T-helper 2 cell treated with Interferon-gamma antibody and Interleukin-4, amounts not matched to agents 5 μg/mL and 100 μg/mL, for 36 hours (primary cell): ENCODE data around the gene DKK1.

Experiments used
- DNase-seq: peaks from one replicate; pipeline ENCODE4 v3.0.0; 2021; ENCODE audit warnings: low spot score
- H3K27ac Mint-ChIP-seq: one replicate; pipeline ENCODE4 v1.8.0; 2021; ENCODE audit warnings: mild to moderate bottlenecking, mixed read lengths
- H3K27me3 Mint-ChIP-seq: one replicate; pipeline ENCODE4 v1.8.0; 2021; ENCODE audit warnings: low read depth, mixed read lengths
- H3K36me3 Mint-ChIP-seq: one replicate; pipeline ENCODE4 v1.8.0; 2021; ENCODE audit warnings: low read depth, mixed read lengths
- H3K4me1 Mint-ChIP-seq: one replicate; pipeline ENCODE4 v1.8.0; 2021; ENCODE audit warnings: low read depth, mixed read lengths
- H3K4me3 Mint-ChIP-seq: one replicate; pipeline ENCODE4 v1.8.0; 2022; ENCODE audit warnings: mild to moderate bottlenecking, moderate library complexity, mixed read lengths
- H3K9me3 Mint-ChIP-seq: one replicate; pipeline ENCODE4 v1.8.0; 2021; ENCODE audit warnings: mixed read lengths

Gene DKK1

DNA sequence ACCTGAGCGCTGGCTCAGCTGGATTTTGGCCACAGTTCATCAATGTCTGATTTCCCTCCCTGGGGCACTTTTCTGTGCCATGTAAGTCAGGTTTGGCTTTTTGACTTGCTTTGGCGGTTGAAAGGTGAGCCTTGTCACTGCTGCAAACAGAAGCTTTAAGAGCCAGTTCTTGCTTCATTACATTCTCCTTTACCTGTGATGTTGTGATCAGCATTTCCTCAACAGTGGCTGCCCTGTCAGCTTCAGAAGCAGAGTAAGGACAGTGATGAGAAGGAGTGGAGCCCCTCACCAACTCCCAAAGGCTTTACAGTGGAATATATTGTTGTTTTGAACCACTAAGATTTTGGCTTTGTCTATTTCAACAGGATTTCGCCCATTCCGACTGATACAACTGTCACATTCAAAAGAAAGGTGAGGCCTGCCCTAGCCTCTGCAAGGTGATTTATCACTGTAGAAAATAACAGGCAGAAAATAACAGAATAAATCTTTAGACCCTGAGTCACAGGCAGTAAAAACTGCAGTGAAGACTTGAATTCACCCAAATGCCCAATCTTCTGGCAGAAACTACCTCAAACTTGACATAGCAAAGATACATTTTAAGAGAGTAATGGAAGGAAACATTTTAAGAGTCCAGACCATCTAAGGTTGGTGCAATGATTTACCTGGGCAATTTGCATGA is 13.3 kb upstream of the DKK1 start:
- DNase-seq, result no peak
- no peak overlapping the region for H3K4me3 Mint-ChIP-seq
- H3K27me3 Mint-ChIP-seq, result no peaks in the 10 kb centered on the region
- H3K27ac Mint-ChIP-seq, result no peak overlapping the region
- H3K36me3 Mint-ChIP-seq, result no peaks in the 10 kb centered on the region
- H3K9me3 Mint-ChIP-seq, result no peaks in the 10 kb centered on the region
- H3K4me1 Mint-ChIP-seq, result no peaks in the 10 kb centered on the region

DNA sequence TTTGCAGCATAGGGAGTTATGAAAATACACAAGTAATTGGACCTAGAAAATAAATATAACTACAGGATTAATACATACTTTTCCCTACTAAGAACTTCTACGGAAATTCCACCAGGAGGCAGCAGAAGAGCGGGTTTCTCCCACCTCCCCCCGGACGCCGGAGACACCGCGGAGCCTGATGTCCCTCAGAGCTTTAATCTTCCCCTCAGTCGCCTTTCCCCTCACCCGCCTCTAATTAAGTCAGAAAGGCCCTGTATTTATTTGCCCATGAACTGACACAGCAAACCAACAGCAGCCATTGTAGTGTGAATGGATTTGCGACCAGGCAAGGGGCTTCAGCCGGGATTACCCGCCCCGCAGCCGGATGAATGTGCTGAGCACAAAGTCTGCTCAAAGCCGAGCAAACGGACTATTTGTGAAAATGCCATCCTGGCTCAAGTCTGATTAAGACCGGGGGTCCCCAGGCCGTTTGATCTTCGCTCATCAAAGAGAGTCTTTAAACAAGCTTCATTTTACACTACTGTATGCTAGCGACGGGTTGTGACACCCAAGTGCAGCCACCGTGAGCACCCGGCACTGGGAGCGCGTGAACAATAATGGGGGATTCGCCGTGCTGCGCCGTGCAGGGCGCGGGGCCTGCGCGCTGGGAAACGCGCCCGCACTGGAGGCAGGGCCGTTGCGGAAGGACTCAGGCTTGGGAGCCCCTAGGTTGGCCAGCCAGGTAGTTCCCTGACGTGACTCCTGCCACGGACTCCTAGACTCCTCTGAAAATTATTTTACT is 5.6 kb upstream of the DKK1 start:
- H3K4me3 Mint-ChIP-seq, result no peak overlapping the region
- peaks cover 45% of the 10 kb centered on the region for H3K27me3 Mint-ChIP-seq
- no peaks in the 10 kb centered on the region for H3K9me3 Mint-ChIP-seq
- H3K4me1 Mint-ChIP-seq, result peaks cover 2% of the 10 kb centered on the region
- DNase-seq, result no peak
- no peaks in the 10 kb centered on the region for H3K36me3 Mint-ChIP-seq
- H3K27ac Mint-ChIP-seq, result no peak overlapping the region

DNA sequence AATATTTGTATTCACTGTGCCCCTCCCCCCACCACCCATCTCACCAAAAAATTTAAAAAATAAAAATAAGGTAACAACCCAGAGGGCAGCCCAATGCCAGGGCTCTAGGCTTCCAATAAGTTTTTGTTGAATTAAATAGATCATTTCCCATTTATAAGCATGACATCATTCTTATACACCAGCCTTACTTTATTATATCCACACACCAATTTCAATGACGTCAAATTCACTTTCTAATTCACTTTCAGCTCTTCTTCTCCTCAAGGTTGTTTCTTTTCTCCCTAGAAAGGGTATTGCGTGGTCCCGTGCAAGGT is 1.2 kb upstream of the DKK1 start:
- Mint-ChIP-seq H3K9me3 (no peaks in the 10 kb centered on the region), H3K27me3 (peaks cover 67% of the 10 kb centered on the region), H3K4me3 (no peak overlapping the region), H3K4me1 (peaks cover 11% of the 10 kb centered on the region), H3K36me3 (no peaks in the 10 kb centered on the region), H3K27ac (no peak overlapping the region)
- no peak for DNase-seq

DNA sequence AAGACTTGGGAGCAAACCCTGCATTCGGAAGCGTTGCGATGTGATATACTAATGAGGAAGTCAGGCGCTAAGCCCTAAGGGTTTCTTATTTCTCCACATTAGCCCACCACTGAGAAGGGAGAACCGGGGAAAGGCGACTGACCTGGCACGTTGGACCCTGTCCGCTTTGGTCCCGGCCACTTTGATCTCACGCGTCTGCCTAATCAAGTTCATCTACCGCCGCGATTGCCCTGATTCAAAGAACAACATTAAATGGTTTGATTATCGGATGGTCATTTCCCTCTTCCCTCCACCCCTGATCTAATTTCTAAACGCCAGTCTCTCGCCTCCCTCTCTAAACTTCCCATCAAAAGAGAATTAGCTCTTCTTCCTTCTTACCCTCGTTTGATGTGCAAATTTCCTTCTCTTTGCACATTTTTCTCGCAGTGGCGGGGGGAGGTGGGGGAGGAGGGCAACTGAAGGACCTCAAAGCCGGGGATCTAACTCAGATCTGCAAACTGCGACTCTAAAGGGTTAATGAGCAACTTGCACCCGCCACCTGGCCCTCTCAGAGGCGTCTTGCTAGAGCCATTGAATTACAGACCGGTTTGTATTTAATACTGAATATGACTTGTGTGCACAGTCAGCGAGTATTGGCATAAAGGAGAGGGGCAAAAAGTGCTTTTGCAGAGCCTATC is 687 bp upstream of the DKK1 start:
- peaks cover 63% of the 10 kb centered on the region for H3K27me3 Mint-ChIP-seq
- DNase-seq, result no peak
- H3K9me3 Mint-ChIP-seq, result no peaks in the 10 kb centered on the region
- no peak overlapping the region for H3K27ac Mint-ChIP-seq
- H3K36me3 Mint-ChIP-seq, result no peaks in the 10 kb centered on the region
- no peak overlapping the region for H3K4me3 Mint-ChIP-seq
- peaks cover 11% of the 10 kb centered on the region for H3K4me1 Mint-ChIP-seq

DNA sequence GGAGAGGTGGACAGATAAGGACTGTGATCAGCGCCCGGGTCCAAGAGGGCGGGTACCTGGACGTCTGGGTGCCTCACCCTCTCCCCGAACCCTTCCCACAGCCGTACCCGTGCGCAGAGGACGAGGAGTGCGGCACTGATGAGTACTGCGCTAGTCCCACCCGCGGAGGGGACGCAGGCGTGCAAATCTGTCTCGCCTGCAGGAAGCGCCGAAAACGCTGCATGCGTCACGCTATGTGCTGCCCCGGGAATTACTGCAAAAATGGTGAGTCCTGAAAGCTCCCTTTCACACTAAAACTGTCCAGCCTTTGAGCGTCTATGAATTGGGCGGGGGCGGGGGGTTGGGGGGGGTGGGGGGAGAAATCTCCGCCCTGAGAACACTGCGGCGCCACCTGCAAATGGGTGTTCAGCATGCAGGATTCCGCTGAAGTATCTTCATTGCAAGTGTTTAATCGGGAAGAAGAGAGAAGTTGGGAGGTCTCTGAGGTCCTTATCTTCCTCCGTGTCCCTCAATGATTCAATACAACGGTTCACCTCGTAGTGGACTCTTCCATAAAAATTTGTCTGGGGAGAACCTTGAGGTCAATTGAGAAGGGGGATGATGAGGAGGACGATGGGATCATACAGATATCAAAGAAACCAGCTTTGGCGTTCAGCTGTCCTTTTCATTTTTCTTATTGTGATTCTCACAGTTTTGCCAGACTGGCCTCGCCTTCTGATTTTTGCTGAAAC is 906 bp downstream of the DKK1 start:
- Mint-ChIP-seq H3K36me3 (no peaks in the 10 kb centered on the region), H3K27ac (no peak overlapping the region), H3K4me1 (peaks cover 11% of the 10 kb centered on the region), H3K27me3 (peaks cover 47% of the 10 kb centered on the region), H3K9me3 (no peaks in the 10 kb centered on the region), H3K4me3 (peak overlapping the region; percentile 59)
- no peak for DNase-seq

DNA sequence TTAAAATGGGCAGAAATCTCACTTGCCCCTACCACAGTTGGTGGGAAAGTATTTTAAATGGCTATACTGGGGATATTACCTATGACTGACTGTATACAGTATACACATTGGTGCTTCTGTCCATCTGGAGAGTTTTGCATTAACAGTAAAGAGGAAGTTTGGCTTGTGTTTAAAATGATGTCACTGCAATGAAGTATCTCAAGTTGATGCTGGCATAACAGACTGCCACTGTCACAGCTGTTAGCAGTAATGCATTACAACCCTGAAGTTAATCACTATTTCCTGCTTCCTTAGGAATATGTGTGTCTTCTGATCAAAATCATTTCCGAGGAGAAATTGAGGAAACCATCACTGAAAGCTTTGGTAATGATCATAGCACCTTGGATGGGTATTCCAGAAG is 1.9 kb downstream of the DKK1 start:
- Mint-ChIP-seq H3K4me1 (peaks cover 11% of the 10 kb centered on the region), H3K9me3 (no peaks in the 10 kb centered on the region), H3K36me3 (no peaks in the 10 kb centered on the region), H3K27me3 (peaks cover 43% of the 10 kb centered on the region), H3K27ac (no peak overlapping the region), H3K4me3 (no peak overlapping the region)
- DNase-seq, result no peak

DNA sequence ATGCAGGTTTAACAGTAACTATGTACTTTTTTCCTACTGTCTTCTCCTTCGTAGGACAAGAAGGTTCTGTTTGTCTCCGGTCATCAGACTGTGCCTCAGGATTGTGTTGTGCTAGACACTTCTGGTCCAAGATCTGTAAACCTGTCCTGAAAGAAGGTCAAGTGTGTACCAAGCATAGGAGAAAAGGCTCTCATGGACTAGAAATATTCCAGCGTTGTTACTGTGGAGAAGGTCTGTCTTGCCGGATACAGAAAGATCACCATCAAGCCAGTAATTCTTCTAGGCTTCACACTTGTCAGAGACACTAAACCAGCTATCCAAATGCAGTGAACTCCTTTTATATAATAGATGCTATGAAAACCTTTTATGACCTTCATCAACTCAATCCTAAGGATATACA is 2.4 kb downstream of the DKK1 start:
- H3K27ac Mint-ChIP-seq, result no peak overlapping the region
- no peak for DNase-seq
- H3K36me3 Mint-ChIP-seq, result no peaks in the 10 kb centered on the region
- H3K4me3 Mint-ChIP-seq, result no peak overlapping the region
- no peaks in the 10 kb centered on the region for H3K9me3 Mint-ChIP-seq
- peaks cover 11% of the 10 kb centered on the region for H3K4me1 Mint-ChIP-seq
- peaks cover 41% of the 10 kb centered on the region for H3K27me3 Mint-ChIP-seq

DNA sequence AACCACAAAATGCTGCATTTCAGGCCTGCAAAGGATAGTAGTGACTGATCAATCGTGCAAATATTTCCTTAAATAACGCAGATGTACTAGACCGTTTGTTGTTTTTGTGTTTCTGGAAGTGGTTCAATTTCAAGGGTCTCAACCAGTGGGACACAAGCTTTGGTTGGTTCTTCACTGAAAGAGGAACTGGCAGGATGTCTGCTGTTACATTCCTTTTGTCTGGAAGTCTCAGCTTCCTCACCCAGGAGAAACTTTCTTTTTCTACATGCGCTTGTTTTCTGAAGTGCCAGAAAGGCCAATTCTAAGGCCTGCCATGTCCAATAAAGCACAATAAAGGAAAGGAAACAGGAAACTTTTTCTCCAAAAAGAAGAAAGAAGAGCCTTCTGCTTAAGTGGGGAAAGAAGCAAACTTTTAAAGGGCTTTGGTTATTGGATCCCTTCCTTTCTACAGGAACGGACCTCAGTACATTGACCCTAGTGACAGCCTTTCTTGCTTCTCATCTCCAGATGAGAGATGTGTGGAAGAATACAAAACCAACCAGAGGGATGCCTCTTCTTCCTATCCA is 4.1 kb downstream of the DKK1 start:
- Mint-ChIP-seq H3K4me3 (no peak overlapping the region), H3K9me3 (no peaks in the 10 kb centered on the region), H3K27ac (no peak overlapping the region), H3K4me1 (peaks cover 9% of the 10 kb centered on the region), H3K27me3 (peaks cover 27% of the 10 kb centered on the region), H3K36me3 (no peaks in the 10 kb centered on the region)
- no peak for DNase-seq

DNA sequence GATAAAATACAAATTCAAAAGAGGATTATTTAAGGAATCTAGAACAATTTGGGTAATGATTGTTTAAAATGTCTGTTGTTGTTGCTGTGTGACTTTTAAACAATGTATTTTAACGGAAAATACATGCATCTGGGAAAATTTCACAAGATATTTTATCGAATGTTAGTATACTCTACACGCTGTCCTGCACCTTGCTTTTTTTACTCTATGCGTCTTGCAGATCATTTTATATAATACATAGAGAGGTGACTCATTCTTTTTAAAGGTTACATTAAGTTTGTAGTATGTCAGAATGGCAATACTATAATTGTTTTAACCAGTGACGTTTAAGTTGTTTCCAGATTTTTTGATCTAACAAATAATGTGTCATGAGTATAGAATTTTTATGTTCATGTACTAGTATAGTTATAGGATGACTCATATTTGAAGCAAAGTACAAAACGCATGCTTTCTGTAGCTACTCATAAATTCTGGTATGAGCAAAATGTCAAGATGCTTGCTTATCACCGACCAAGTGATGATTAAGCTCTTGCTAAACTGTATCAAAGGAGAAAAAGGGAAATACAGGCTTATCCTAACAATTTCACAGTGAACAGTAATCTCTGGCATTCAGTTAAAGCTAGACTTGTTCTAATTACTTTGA is 4.9 kb downstream of the DKK1 start:
- no peaks in the 10 kb centered on the region for H3K36me3 Mint-ChIP-seq
- peaks cover 21% of the 10 kb centered on the region for H3K27me3 Mint-ChIP-seq
- H3K27ac Mint-ChIP-seq, result no peak overlapping the region
- DNase-seq, result no peak
- H3K4me3 Mint-ChIP-seq, result no peak overlapping the region
- peaks cover 7% of the 10 kb centered on the region for H3K4me1 Mint-ChIP-seq
- no peaks in the 10 kb centered on the region for H3K9me3 Mint-ChIP-seq

DNA sequence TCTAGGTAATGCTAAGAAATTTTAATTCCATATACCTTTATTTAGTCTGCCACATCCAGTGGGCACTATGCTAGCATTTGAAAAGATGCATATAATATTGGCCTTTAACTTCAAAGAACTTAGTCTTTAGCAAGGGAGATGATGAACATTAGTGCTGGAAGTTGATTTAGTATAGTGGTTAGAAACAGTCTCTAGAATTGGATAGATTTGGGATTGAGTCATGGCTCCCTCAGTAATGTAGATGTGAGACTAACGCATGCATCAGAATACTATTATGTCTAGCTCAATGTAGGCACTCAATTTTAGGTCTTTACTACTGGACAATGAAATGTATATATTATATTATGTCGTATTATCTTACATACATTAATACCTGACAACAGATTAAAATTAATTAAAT is 5.8 kb downstream of the DKK1 start:
- Mint-ChIP-seq H3K9me3 (no peaks in the 10 kb centered on the region), H3K27ac (no peak overlapping the region), H3K4me1 (peaks cover under 1% of the 10 kb centered on the region), H3K36me3 (no peaks in the 10 kb centered on the region), H3K27me3 (peaks cover 11% of the 10 kb centered on the region), H3K4me3 (no peak overlapping the region)
- DNase-seq, result no peak

DNA sequence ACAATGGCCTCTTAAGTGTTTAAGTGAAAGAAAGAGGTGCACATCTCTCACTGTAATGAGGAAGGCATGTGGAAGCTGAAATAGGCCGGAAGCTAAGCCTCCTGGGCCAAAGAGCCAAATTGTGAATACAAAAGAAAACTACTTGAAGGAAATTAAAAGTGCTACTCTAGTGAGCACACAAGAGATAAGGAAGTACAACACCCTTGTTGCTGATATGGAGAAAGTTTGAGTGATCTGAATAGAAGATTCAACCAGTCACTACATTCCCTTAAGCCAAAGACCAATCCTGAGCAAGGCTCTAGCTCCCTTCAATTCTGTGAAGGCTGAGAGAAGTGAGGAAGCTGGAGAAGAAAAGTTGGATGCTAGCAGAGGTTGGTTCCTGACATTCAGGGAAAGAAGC is 8.2 kb downstream of the DKK1 start:
- DNase-seq, result no peak
- H3K27ac Mint-ChIP-seq, result no peak overlapping the region
- no peaks in the 10 kb centered on the region for H3K9me3 Mint-ChIP-seq
- H3K27me3 Mint-ChIP-seq, result no peaks in the 10 kb centered on the region
- no peak overlapping the region for H3K4me3 Mint-ChIP-seq
- no peaks in the 10 kb centered on the region for H3K36me3 Mint-ChIP-seq
- no peaks in the 10 kb centered on the region for H3K4me1 Mint-ChIP-seq

DNA sequence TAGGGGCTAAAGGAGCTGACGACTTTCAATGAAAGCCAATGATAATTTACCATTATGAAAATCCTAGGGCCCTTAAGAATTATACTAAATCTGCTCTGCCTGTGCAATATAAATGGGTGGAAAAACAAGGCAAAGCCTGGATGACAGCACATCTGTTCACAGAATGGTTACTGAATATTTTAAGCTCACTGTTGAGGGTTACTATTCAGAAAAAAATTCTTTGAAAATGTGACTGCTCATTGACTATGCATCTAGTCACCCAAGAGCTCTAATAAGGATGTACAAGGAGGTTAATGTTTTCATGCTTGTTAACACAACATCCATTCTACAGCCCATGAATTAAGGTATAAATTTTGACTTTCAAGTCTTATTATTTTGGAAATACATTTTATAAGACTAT is 8.9 kb downstream of the DKK1 start:
- Mint-ChIP-seq H3K9me3 (no peaks in the 10 kb centered on the region), H3K27ac (no peak overlapping the region), H3K4me3 (no peak overlapping the region), H3K4me1 (no peaks in the 10 kb centered on the region), H3K27me3 (no peaks in the 10 kb centered on the region), H3K36me3 (no peaks in the 10 kb centered on the region)
- no peak for DNase-seq

DNA sequence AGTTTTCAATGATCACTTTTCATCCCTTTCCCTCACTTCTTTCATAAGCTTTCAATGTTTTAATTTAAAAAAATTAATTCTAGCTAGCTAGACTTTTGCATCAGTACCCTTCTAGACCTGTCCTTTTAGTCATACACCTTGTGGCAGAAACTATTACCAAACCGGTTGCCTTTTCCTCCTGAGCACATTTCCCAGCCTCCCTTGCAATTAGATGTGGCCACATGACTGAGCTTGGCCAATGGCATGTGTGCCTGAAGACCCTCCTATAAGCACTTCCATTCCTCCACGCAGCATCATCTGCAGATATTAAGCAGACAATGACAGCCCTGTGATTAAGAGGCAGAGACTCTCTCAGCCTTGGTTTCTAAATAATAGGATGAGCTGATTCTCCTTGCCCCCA is 12.3 kb downstream of the DKK1 start:
- Mint-ChIP-seq H3K36me3 (no peaks in the 10 kb centered on the region), H3K4me3 (no peak overlapping the region), H3K4me1 (no peaks in the 10 kb centered on the region), H3K27me3 (no peaks in the 10 kb centered on the region), H3K9me3 (no peaks in the 10 kb centered on the region), H3K27ac (no peak overlapping the region)
- DNase-seq, result no peak
